Measurements from ENCODE around the gene LHX4. TPM values are rescaled to one million over a fixed set of nuclear protein-coding genes. Genes with fewer than 3 reads are reported as not detected.

LHX4 gene
- total RNA-seq, 1 donor from 2014 or later, result 0.96 TPM

DNA sequence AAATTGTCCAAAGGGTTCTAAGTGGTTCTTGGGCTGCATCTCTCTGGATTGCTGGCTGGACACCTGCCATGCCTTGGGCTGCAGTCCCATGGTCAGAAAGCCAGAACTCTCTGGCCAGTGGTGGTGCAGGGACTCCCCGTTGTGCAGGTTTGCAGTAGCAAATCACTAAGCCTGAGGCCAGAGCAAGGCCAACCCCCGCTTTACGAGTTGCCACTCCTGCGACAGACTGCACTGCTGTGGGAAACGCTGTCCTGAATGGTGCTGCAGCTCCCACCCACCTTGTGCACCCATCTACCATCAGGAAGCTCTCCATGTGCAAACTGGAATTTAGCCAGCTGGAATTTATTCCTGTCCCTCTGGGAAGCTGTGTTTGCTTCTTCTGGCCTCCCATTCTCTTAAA lies 45.7 kb downstream of the LHX4 start:
- no peak overlapping the region for H3K27ac Mint-ChIP-seq (ENCODE audit: unreplicated experiment)
- TF ChIP-seq, protein P1, sequence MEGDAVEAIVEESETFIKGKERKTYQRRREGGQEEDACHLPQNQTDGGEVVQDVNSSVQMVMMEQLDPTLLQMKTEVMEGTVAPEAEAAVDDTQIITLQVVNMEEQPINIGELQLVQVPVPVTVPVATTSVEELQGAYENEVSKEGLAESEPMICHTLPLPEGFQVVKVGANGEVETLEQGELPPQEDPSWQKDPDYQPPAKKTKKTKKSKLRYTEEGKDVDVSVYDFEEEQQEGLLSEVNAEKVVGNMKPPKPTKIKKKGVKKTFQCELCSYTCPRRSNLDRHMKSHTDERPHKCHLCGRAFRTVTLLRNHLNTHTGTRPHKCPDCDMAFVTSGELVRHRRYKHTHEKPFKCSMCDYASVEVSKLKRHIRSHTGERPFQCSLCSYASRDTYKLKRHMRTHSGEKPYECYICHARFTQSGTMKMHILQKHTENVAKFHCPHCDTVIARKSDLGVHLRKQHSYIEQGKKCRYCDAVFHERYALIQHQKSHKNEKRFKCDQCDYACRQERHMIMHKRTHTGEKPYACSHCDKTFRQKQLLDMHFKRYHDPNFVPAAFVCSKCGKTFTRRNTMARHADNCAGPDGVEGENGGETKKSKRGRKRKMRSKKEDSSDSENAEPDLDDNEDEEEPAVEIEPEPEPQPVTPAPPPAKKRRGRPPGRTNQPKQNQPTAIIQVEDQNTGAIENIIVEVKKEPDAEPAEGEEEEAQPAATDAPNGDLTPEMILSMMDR (conservative IDR thresholded peaks at IDR 0.05), result no peak
- peaks cover 24% of the 10 kb centered on the region for H3K36me3 Mint-ChIP-seq (ENCODE audit: low read depth)

DNA sequence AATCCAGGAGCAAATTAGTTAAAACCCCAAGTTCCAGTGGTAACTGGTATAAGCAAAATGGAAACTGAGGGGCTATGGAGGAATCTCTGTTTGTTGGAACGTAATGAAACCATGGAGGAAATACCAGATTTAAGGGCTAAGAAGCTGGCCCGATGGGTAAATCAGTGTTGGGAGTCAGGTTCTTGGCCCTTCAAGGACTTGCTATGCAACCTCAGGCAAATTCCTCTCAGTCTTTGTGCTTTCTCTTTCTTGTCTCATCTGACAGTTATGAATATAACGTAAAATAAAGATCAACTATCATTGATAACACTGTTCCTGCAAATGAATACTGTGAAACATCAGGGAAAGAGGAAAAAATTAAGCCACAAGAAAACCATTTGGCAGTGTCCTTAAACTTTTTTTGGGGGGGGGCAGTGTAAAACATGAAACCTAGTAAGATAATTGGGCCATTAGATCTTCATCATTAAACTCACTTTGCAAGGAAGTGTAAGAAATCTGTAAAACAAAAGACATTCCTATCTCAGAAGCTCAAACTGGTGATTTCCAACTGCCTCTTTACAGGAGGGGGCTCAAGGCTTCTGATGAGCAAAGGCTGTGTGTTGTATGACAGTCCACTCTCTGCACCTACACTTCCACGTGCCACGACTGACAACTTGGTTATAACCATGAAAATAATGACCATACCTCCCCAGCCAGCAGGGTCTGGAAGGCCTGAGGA lies 47.6 kb downstream of the LHX4 start:
- H3K27ac Mint-ChIP-seq (ENCODE audit: unreplicated experiment), result no peak overlapping the region
- peaks cover 22% of the 10 kb centered on the region for H3K36me3 Mint-ChIP-seq (ENCODE audit: low read depth)
- H3K4me3 Mint-ChIP-seq, result no peak overlapping the region
- no peaks in the 10 kb centered on the region for H3K4me1 Mint-ChIP-seq
- TF ChIP-seq, protein P1 (conservative IDR thresholded peaks at IDR 0.05), result no peak
- H3K9me3 Mint-ChIP-seq, result no peaks in the 10 kb centered on the region
- no peaks in the 10 kb centered on the region for H3K27me3 Mint-ChIP-seq (ENCODE audit: low read depth)
- no peak for DNase-seq (ENCODE audit: low read depth, low spot score)

More for the DNA sequence above, 45.7 kb downstream of the LHX4 start:
- Mint-ChIP-seq H3K9me3 (no peaks in the 10 kb centered on the region), H3K27me3 (ENCODE audit: low read depth) (no peaks in the 10 kb centered on the region), H3K4me1 (no peaks in the 10 kb centered on the region), H3K4me3 (no peak overlapping the region)
- DNase-seq (ENCODE audit: low read depth, low spot score), result no peak

DNA sequence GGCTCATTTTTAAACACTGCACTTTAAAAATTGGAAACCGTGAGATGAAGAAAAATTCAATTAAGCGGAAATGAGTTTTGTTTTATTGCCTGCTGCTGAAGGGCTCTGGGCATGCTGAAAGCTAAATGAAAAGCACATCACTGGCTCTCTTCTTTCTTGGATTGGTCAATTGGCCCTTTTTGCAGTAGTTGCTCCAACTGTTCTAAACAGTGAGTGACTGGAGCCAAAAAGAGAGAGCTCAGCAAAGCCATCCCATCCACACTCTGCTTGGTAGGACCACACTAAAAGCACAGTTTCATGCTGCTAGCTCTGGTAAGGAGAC lies 48.1 kb downstream of the LHX4 start:
- peaks cover 22% of the 10 kb centered on the region for H3K36me3 Mint-ChIP-seq (ENCODE audit: low read depth)
- H3K9me3 Mint-ChIP-seq, result no peaks in the 10 kb centered on the region
- H3K27ac Mint-ChIP-seq (ENCODE audit: unreplicated experiment), result no peak overlapping the region
- no peak for DNase-seq (ENCODE audit: low read depth, low spot score)
- H3K4me1 Mint-ChIP-seq, result no peaks in the 10 kb centered on the region
- no peak overlapping the region for H3K4me3 Mint-ChIP-seq
- TF ChIP-seq, protein P1 (conservative IDR thresholded peaks at IDR 0.05), result no peak
- H3K27me3 Mint-ChIP-seq (ENCODE audit: low read depth), result no peaks in the 10 kb centered on the region

DNA sequence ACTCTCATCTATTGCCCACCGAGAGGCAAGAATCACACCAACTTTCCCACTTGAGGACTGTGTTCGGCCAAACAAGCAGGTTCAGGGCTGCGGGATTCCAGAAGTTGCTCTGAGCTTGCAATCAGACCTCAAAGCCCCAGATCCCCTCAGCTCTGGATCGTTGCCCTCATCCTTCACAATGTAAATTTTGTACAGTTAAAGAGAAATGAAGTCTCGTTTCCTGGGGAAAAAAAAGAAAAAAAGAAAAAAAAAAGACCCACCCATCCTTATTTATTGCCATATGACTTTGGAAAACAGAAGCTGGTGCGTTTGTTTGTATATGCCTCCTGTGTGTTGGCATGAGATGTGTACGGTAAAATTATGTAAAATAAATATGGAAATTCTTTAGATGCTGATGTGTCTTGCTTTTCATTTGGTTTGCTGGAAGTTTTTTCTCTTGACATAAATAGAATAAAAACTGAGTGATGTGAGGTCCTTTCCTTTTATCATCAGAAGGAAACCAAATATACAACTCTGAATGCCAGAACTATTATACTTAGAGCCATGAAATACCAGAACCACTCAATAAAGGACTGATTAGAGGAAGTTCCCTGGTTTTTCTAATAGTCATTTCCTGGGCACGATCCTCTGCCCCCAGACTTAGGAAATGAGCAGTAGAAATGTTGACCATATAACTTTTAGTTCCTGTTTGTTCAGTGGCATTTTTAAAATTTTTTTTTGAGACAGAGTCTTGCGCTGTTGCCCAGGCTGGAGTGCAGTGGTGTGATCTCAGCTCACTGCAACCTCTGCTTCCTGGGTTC lies 48.7 kb downstream of the LHX4 start:
- no peaks in the 10 kb centered on the region for H3K27me3 Mint-ChIP-seq (ENCODE audit: low read depth)

DNA sequence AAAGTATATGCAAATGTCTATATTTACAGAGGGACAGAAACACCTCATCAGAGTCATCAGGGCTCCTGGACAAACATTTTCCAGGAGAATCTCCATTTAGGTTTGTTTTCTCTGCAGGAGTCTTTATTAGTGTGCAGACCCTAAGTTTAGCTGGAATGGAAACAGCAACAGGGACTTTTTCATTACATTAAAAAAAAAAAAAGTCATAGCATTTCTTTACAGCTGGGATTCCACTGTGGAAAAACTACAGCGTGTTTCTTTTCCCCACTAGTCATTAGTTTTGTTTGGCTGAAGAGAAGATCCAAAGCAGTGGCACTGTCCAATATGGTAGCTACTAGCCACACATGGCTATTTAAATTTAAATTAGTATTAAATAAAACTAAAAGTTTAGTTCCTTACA lies 49.6 kb downstream of the LHX4 start:
- DNase-seq (ENCODE audit: low read depth, low spot score), result no peak
- H3K4me1 Mint-ChIP-seq, result no peaks in the 10 kb centered on the region
- no peak overlapping the region for H3K27ac Mint-ChIP-seq (ENCODE audit: unreplicated experiment)
- H3K9me3 Mint-ChIP-seq, result no peaks in the 10 kb centered on the region
- no peak overlapping the region for H3K4me3 Mint-ChIP-seq
- peaks cover 16% of the 10 kb centered on the region for H3K36me3 Mint-ChIP-seq (ENCODE audit: low read depth)
- H3K27me3 Mint-ChIP-seq (ENCODE audit: low read depth), result no peaks in the 10 kb centered on the region
- TF ChIP-seq, protein P1 (conservative IDR thresholded peaks at IDR 0.05), result no peak

More for the DNA sequence above, 48.7 kb downstream of the LHX4 start:
- Mint-ChIP-seq H3K9me3 (no peaks in the 10 kb centered on the region), H3K4me3 (no peak overlapping the region), H3K4me1 (no peaks in the 10 kb centered on the region), H3K36me3 (ENCODE audit: low read depth) (peaks cover 23% of the 10 kb centered on the region), H3K27ac (ENCODE audit: unreplicated experiment) (no peak overlapping the region)
- TF ChIP-seq, protein P1 (conservative IDR thresholded peaks at IDR 0.05), result no peak
- no peak for DNase-seq (ENCODE audit: low read depth, low spot score)
